Trophoblast cell (in vitro differentiated cells and primary cell): ENCODE data around the gene C3orf52.

Experiments used
- DNase-seq, 2 donors: peaks; one replicate each; pipeline ENCODE4 v3.0.0-alpha.2; 2016
- H2AFZ ChIP-seq: 2 replicates; pipeline ENCODE4 v1.6.1; 2013; ENCODE audit warnings: low read length, moderate library complexity, mild to moderate bottlenecking; ENCODE audit not compliant: insufficient read depth, poor library complexity
- H2AK5ac ChIP-seq: 2 replicates; pipeline ENCODE4 v1.6.1; 2013; ENCODE audit warnings: mild to moderate bottlenecking, low read length
- H2BK120ac ChIP-seq: 2 replicates; pipeline ENCODE4 v1.6.1; 2013; ENCODE audit warnings: low read length, mild to moderate bottlenecking, moderate library complexity; ENCODE audit not compliant: insufficient read depth, poor library complexity
- H2BK12ac ChIP-seq: 2 replicates; pipeline ENCODE4 v1.6.1; 2013; ENCODE audit warnings: mild to moderate bottlenecking, low read length, moderate library complexity
- H2BK5ac ChIP-seq: 2 replicates; pipeline ENCODE4 v1.6.1; 2013; ENCODE audit warnings: low read length, low read depth, moderate library complexity, mild to moderate bottlenecking; ENCODE audit not compliant: poor library complexity
- H3K14ac ChIP-seq: 2 replicates; pipeline ENCODE4 v1.6.1; 2013; ENCODE audit warnings: mild to moderate bottlenecking, low read length
- H3K18ac ChIP-seq: 2 replicates; pipeline ENCODE4 v1.6.1; 2013; ENCODE audit warnings: mild to moderate bottlenecking, low read length
- H3K23ac ChIP-seq: 2 replicates; pipeline ENCODE4 v1.6.1; 2013; ENCODE audit warnings: low read length
- H3K27ac ChIP-seq: 2 replicates; pipeline ENCODE4 v1.5.1; 2013; ENCODE audit warnings: low read depth, mild to moderate bottlenecking, inconsistent platforms, low read length, moderate library complexity
- H3K27me3 ChIP-seq: 2 replicates; pipeline ENCODE4 v1.6.1; 2013; ENCODE audit warnings: inconsistent platforms, mild to moderate bottlenecking, low read length, moderate library complexity; ENCODE audit not compliant: insufficient read depth
- H3K36me3 ChIP-seq, 2 experiments: 1 replicate in 1 of 2; 2 replicates in 1 of 2; pipeline ENCODE4 v1.6.1; 2013; ENCODE audit warnings: low read length in 2 of 2, mild to moderate bottlenecking in 2 of 2, moderate library complexity in 1 of 2; ENCODE audit not compliant: insufficient read depth in 2 of 2, control insufficient read depth in 1 of 2
- H3K4ac ChIP-seq: 2 replicates; pipeline ENCODE4 v1.6.1; 2013; ENCODE audit warnings: low read depth, mild to moderate bottlenecking, low read length, moderate library complexity
- H3K4me1 ChIP-seq, 2 experiments: 1 replicate in 1 of 2; 2 replicates in 1 of 2; pipeline ENCODE4 v1.6.1; 2013; ENCODE audit warnings: low read length in 2 of 2, mild to moderate bottlenecking in 2 of 2, moderate library complexity in 1 of 2; ENCODE audit not compliant: insufficient read depth in 2 of 2, control insufficient read depth in 1 of 2
- H3K4me2 ChIP-seq: 2 replicates; pipeline ENCODE4 v1.6.1; 2013; ENCODE audit warnings: inconsistent platforms, mild to moderate bottlenecking, low read length, moderate library complexity
- H3K4me3 ChIP-seq: 2 replicates; pipeline ENCODE4 v1.5.1; 2013; ENCODE audit warnings: mild to moderate bottlenecking, low read depth, low read length, inconsistent platforms
- H3K79me1 ChIP-seq: one replicate; pipeline ENCODE4 v1.6.1; 2013; ENCODE audit warnings: low read length
- H3K79me2 ChIP-seq: 2 replicates; pipeline ENCODE4 v1.6.1; 2013; ENCODE audit warnings: low read length, mild to moderate bottlenecking; ENCODE audit not compliant: control insufficient read depth, insufficient read depth, poor library complexity
- H3K9ac ChIP-seq: 2 replicates; pipeline ENCODE4 v1.6.1; 2013; ENCODE audit warnings: mild to moderate bottlenecking, low read length
- H3K9me3 ChIP-seq: 2 replicates; pipeline ENCODE4 v1.6.1; 2013; ENCODE audit warnings: low read depth, mild to moderate bottlenecking, control low read depth, inconsistent platforms, low read length; ENCODE audit not compliant: insufficient read depth
- H4K12ac ChIP-seq: 2 replicates; pipeline ENCODE4 v1.6.1; 2013; ENCODE audit warnings: low read depth, mild to moderate bottlenecking, low read length, moderate library complexity
- H4K8ac ChIP-seq: 2 replicates; pipeline ENCODE4 v1.6.1; 2013; ENCODE audit warnings: low read depth, mild to moderate bottlenecking, low read length, moderate library complexity
- H4K91ac ChIP-seq: one replicate; pipeline ENCODE4 v1.6.1; 2013; ENCODE audit warnings: low read depth, mild to moderate bottlenecking, low read length, moderate library complexity
- WGBS: extraction: QIAGEN DNeasy Blood & Tissue Kit; methylation state at CpG from one replicate; pipeline ENCODE4 v1.1.7; 2013; ENCODE audit warnings: missing lambda C conversion rate; ENCODE audit not compliant: insufficient read length, insufficient coverage; ENCODE audit errors: extremely low coverage; 5-methylcytosine and 5-hydroxymethylcytosine counted together

Gene C3orf52

GRCh38 chr3:112078125-112079083 lies 7.8 kb upstream of the C3orf52 start:
- no peak overlapping the region for H3K4me2 ChIP-seq
- H3K23ac ChIP-seq = no peak overlapping the region
- no peak overlapping the region for H3K18ac ChIP-seq
- DNase-seq = peak; percentile 58 to 70
- H3K27me3 ChIP-seq = no peaks in the 10 kb centered on the region
- no peak overlapping the region for H3K9ac ChIP-seq
- H3K4me3 ChIP-seq = no peak overlapping the region
- no peak overlapping the region for H3K4ac ChIP-seq
- H4K8ac ChIP-seq = no peak overlapping the region
- H3K36me3 ChIP-seq = no peaks in the 10 kb centered on the region
- no peak overlapping the region for H2AFZ ChIP-seq
- no peaks in the 10 kb centered on the region for H3K79me2 ChIP-seq
- no peak overlapping the region for H3K14ac ChIP-seq
- no peak overlapping the region for H3K27ac ChIP-seq
- H3K4me1 ChIP-seq = peaks cover 3 to 4% of the 10 kb centered on the region in 2 experiments
- no peak overlapping the region for H2BK120ac ChIP-seq
- H3K9me3 ChIP-seq = no peaks in the 10 kb centered on the region
- no CpG with 5 or more reads among the region's 10 CpGs for WGBS
- no peak overlapping the region for H4K91ac ChIP-seq
- H4K12ac ChIP-seq = no peak overlapping the region
- H2BK5ac ChIP-seq = no peak overlapping the region
- no peak overlapping the region for H2BK12ac ChIP-seq
- no peak overlapping the region for H2AK5ac ChIP-seq
- peaks cover 6% of the 10 kb centered on the region for H3K79me1 ChIP-seq

- Histone ChIP-seq H3K4ac (no peak overlapping the region), H3K36me3 (no peaks in the 10 kb centered on the region), H4K91ac (no peak overlapping the region), H3K14ac (no peak overlapping the region), H2AFZ (no peak overlapping the region), H4K12ac (no peak overlapping the region), H2AK5ac (no peak overlapping the region), H3K4me1 (peaks cover 15% of the 10 kb centered on the region in 2 experiments), H2BK120ac (no peak overlapping the region), H3K79me2 (no peaks in the 10 kb centered on the region), H3K4me2 (no peak overlapping the region), H3K79me1 (peaks cover 2% of the 10 kb centered on the region), H3K27me3 (no peaks in the 10 kb centered on the region), H3K4me3 (no peak overlapping the region), H3K18ac (no peak overlapping the region), H3K9ac (no peak overlapping the region), H2BK12ac (no peak overlapping the region), H3K9me3 (no peaks in the 10 kb centered on the region), H3K23ac (peak overlapping the region; percentile 38), H4K8ac (no peak overlapping the region), H2BK5ac (no peak overlapping the region), H3K27ac (no peak overlapping the region)
- no CpG with 5 or more reads among the region's 4 CpGs for WGBS
- DNase-seq = no peak
Observed at GRCh38 chr3:112083239-112083638, 3.0 kb upstream of the C3orf52 start.

DNA sequence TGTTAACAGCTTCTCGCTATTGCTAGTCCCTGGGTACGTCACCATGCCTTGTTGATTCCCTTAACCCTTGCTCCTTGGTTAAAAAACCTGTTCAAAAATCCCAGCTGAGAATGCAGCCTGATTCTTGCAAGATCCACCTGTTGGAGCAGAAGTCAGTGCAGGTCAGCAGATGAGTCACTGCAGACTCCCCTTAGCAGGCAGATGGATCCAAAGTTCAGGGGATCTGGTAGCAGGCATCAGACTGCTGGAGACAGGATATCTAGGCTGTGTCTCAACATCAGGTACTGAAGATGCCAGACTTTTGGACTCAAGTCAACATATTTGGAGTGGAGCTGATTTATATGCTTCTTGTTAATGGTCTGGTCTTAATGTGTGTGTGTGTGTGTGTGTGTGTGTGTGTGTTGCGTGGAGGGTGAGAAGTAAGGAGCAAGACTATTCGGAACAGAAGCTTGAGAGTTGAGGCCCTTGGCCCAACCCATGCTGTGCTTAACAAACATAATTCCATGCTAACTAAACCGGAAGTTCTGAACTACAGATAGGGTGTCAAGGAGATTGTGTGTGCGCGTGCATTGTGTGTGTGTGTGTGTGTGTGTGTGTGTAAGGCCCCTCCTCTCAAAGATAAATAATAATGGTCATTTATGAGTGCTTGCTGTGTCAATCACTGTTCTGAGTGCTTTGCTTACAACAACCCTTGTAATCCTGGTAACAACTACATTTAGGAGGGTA lies 1.0 kb upstream of the C3orf52 start:
- Histone ChIP-seq H3K27ac (peak overlapping the region; percentile 9), H3K4me3 (no peak overlapping the region), H3K4me2 (no peak overlapping the region), H3K79me2 (no peaks in the 10 kb centered on the region), H3K14ac (no peak overlapping the region), H2AFZ (no peak overlapping the region), H2BK12ac (no peak overlapping the region), H3K9ac (no peak overlapping the region), H3K18ac (no peak overlapping the region), H3K4ac (no peak overlapping the region), H4K12ac (no peak overlapping the region), H2AK5ac (no peak overlapping the region), H4K8ac (no peak overlapping the region), H3K79me1 (peaks cover 2% of the 10 kb centered on the region), H3K9me3 (no peaks in the 10 kb centered on the region), H4K91ac (no peak overlapping the region), H2BK120ac (no peak overlapping the region), H2BK5ac (peak overlapping the region; percentile 12), H3K4me1 (peaks cover 15 to 18% of the 10 kb centered on the region in 2 experiments), H3K23ac (no peak overlapping the region), H3K36me3 (no peaks in the 10 kb centered on the region), H3K27me3 (no peaks in the 10 kb centered on the region)
- WGBS = no CpG with 5 or more reads among the region's 7 CpGs
- DNase-seq = peak in 1 of 2 donors; percentile 50

DNA sequence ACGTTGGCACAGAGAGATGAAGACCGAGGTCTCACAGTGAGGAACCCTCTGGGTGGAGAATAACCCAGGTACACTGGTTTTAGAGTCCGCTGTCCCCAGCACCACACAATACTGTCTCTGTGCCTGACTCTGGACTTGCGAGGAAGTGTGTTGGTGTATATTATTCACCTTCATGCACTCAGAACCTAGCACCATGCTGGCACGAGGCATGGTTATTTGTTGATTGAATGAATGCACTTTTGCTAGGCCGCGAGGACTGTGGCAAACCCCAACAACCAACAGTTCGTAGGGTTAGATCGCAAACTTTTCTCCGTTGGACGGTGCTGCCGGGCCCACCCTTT lies 484 bp upstream of the C3orf52 start:
- Histone ChIP-seq H3K4me2 (peak overlapping the region; percentile 74), H2BK12ac (no peak overlapping the region), H3K14ac (no peak overlapping the region), H2AK5ac (no peak overlapping the region), H3K4ac (no peak overlapping the region), H3K79me1 (peaks cover 2% of the 10 kb centered on the region), H4K12ac (no peak overlapping the region), H4K91ac (no peak overlapping the region), H3K23ac (no peak overlapping the region), H3K79me2 (no peaks in the 10 kb centered on the region), H3K27ac (peak overlapping the region; percentile 9), H4K8ac (peak overlapping the region; percentile 63), H3K9me3 (no peaks in the 10 kb centered on the region), H3K4me3 (peak overlapping the region; percentile 72), H3K9ac (no peak overlapping the region), H2BK120ac (no peak overlapping the region), H3K36me3 (no peaks in the 10 kb centered on the region), H2AFZ (peak overlapping the region; percentile 38), H2BK5ac (no peak overlapping the region), H3K4me1 (peaks cover 15 to 23% of the 10 kb centered on the region in 2 experiments), H3K27me3 (no peaks in the 10 kb centered on the region), H3K18ac (peak overlapping the region; percentile 20)
- DNase-seq = no peak
- WGBS = no CpG with 5 or more reads among the region's 12 CpGs
